PFSK-1 (cell line): ENCODE results near the gene FASTKD2.

ENCODE experiments used
- FOXP2 ChIP-seq: optimal IDR thresholded peaks from 2 replicates; pipeline ENCODE3; 2011; ENCODE audit warnings: borderline replicate concordance, control low read depth, inconsistent platforms; ENCODE audit not compliant: insufficient read depth; ENCODE audit errors: extremely low read length, extremely low read depth
- POLR2AphosphoS5 ChIP-seq: IDR thresholded peaks from 2 replicates; pipeline ENCODE4 v1.6.1; 2012; ENCODE audit warnings: low read depth, mild to moderate bottlenecking, control low read depth, low read length, moderate library complexity
- SIN3A ChIP-seq: IDR thresholded peaks from 2 replicates; pipeline ENCODE4 v1.6.1; 2012; ENCODE audit warnings: mild to moderate bottlenecking, low read length, moderate library complexity, borderline replicate concordance; ENCODE audit not compliant: insufficient read depth
- TAF1 ChIP-seq: IDR thresholded peaks from 2 replicates; pipeline ENCODE4 v1.6.1; 2012; ENCODE audit warnings: low read length, control low read depth, borderline replicate concordance; ENCODE audit not compliant: insufficient read depth
- TF ChIP-seq, protein P1 (sequence below), 2 experiments: IDR thresholded peaks; 2 replicates each; pipeline versions ENCODE4 v1.6.1 to v1.8.0; 2011 to 2012; ENCODE audit warnings: low read depth in 2 of 2, low read length in 2 of 2, control low read depth in 1 of 2, inconsistent platforms in 1 of 2, mild to moderate bottlenecking in 1 of 2, moderate library complexity in 1 of 2; ENCODE audit not compliant: insufficient read depth in 1 of 2

Gene FASTKD2

DNA sequence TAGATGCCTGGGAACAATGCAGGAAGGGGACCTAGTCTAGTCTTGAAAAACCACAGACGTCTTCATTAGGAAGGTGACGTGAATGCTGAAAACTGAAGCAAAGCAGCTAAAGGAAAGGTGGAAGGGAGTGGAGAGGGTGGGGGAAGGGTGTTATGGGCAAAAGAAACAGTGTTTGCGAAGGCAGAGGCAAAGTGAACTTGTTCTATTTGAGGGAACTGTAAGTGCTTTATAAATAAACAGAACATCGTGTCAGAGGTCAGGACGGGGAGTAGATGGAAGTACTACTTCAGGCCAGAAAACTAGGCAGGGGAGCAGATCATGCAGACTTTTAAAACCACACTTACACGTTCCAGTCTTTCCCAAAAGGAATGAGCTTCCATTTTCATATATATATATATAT, 57.8 kb downstream of the FASTKD2 start:
- TF ChIP-seq POLR2AphosphoS5: no peak
- TF ChIP-seq SIN3A: no peak
- TF ChIP-seq, protein P1, sequence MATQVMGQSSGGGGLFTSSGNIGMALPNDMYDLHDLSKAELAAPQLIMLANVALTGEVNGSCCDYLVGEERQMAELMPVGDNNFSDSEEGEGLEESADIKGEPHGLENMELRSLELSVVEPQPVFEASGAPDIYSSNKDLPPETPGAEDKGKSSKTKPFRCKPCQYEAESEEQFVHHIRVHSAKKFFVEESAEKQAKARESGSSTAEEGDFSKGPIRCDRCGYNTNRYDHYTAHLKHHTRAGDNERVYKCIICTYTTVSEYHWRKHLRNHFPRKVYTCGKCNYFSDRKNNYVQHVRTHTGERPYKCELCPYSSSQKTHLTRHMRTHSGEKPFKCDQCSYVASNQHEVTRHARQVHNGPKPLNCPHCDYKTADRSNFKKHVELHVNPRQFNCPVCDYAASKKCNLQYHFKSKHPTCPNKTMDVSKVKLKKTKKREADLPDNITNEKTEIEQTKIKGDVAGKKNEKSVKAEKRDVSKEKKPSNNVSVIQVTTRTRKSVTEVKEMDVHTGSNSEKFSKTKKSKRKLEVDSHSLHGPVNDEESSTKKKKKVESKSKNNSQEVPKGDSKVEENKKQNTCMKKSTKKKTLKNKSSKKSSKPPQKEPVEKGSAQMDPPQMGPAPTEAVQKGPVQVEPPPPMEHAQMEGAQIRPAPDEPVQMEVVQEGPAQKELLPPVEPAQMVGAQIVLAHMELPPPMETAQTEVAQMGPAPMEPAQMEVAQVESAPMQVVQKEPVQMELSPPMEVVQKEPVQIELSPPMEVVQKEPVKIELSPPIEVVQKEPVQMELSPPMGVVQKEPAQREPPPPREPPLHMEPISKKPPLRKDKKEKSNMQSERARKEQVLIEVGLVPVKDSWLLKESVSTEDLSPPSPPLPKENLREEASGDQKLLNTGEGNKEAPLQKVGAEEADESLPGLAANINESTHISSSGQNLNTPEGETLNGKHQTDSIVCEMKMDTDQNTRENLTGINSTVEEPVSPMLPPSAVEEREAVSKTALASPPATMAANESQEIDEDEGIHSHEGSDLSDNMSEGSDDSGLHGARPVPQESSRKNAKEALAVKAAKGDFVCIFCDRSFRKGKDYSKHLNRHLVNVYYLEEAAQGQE (IDR thresholded peaks at IDR 0.05; ENCODE audit: insufficient read depth in 1 of 2, low read depth in 2 of 2, low read length in 2 of 2): no peak
- TF ChIP-seq TAF1: no peak
- TF ChIP-seq FOXP2: no peak

DNA sequence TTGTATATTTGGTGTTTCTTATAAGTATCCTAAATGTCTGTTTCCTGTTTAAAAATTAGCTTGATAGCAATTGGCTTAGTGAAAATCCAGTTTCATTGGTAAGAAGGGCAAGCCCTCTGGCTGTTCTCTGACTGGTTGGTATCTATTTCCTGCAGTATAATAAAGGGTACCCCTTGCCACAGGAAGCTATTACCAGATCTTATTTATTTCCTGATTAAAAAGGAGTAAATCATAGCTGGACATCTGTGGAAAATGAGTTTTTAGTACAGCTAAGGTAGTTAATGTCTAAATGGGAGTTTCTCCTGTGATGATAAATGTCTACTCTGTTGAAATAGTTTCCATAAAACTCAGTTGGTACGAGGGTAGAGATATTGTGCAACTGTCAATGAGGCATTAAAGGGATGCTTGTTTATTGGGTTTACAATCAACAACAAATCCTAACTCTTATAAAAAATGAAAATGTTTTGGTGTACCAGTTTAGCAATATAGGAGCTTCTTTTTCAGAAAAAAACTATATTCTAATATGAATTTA, 58.7 kb downstream of the FASTKD2 start:
- TF ChIP-seq TAF1 (no peak), FOXP2 (no peak), POLR2AphosphoS5 (no peak), SIN3A (no peak)
- TF ChIP-seq, protein P1 (IDR thresholded peaks at IDR 0.05; ENCODE audit: insufficient read depth in 1 of 2, low read depth in 2 of 2, low read length in 2 of 2): no peak

DNA sequence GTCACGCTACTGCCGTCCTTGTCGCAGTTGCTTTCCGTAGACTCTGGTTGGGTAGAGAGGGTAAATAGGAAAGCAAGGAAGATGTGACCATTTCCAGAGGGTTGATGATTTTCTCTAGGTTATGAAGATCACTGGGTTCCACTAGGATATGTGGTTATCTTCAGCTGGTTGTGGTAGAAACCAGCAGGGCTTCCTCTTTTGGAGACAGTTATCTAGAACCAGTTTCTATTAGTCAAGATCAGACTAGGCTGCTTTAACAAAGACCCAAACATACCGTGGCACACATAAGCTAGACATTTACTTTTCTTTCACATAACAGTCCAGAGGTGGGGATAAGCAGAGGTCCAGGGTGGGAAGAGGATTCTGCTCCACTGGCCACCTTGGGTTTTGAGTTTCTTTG, 59.6 kb downstream of the FASTKD2 start:
- TF ChIP-seq POLR2AphosphoS5 (no peak), TAF1 (no peak), FOXP2 (no peak), SIN3A (no peak)
- TF ChIP-seq, protein P1 (IDR thresholded peaks at IDR 0.05; ENCODE audit: insufficient read depth in 1 of 2, low read depth in 2 of 2, low read length in 2 of 2): no peak

DNA sequence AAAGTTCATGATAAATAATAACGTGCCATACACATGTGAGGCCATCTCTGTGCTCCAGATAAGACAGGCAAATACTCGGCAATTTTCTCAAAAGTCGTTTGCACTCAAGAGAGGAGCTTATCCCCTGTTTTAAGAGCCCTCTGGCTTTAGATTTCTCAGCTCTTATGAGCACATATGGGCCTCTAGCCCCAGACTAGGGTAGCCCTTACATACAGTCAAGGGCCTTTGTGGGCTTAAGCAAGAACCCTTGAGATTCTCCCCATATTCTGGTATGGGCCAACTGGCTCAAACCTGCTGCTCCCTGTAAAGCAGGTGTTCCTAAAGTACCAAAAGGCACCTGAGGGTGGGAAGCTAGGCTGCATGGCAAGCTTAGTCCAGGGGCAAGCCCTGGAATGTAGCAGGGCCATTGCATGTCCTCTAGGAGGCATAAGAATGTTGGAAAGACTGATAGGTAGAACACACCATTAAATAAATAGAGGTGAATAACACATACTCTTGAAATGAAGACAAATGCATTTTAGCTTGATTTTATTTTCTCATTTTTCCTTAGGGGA, 66.1 kb downstream of the FASTKD2 start:
- TF ChIP-seq POLR2AphosphoS5: no peak
- no peak for TF ChIP-seq SIN3A

DNA sequence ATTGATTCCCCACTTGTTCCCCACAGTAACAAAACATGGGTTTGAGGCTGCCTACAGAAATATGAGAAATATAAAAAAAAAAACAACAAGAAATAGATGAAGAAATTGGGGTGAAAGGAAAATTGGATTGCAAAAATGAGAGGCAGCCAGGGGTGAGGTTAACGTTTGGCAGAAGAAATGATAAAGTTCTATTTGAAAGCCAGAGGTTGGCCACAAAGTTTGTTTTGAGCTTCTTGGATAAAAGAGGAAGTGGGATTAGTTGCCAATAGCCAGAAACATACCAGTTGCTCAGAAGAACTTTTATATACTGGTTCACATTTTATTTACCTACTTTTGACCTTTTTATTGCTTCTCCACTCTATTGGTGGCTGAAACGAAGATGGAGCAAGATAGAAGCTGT, 67.5 kb downstream of the FASTKD2 start:
- no peak for TF ChIP-seq POLR2AphosphoS5
- no peak for TF ChIP-seq SIN3A
- TF ChIP-seq TAF1: no peak
- TF ChIP-seq FOXP2: no peak
- TF ChIP-seq, protein P1 (IDR thresholded peaks at IDR 0.05; ENCODE audit: insufficient read depth in 1 of 2, low read depth in 2 of 2, low read length in 2 of 2): no peak
